MM.1S (cell line): ENCODE data around the gene CCT8.

Source experiments
- CTCF ChIP-seq: fragments of 300-600 bp; sonication (generic); IDR thresholded peaks from 2 replicates; pipeline ENCODE4 v1.5.1; 2016; ENCODE audit warnings: antibody characterized with exemption, low read length, mixed read lengths
- EZH2 ChIP-seq: fragments of 300-600 bp; sonication (generic); optimal IDR thresholded peaks from 2 replicates; pipeline ENCODE3; 2017; ENCODE audit warnings: low read depth, mild to moderate bottlenecking, antibody characterized with exemption, low read length, mixed read lengths
- EZH2phosphoT487 ChIP-seq: fragments of 300-600 bp; sonication (generic); IDR thresholded peaks from 2 replicates; pipeline ENCODE4 v1.6.1; 2018; ENCODE audit warnings: antibody characterized with exemption, low read length

GRCh38 chr21:29073222-29074006, at the start of gene CCT8:
- TF ChIP-seq CTCF (no peak), EZH2phosphoT487 (no peak), EZH2 (no peak)
